K562 (cell line): ENCODE measurements around the gene ATE1. TPM values are rescaled to one million over a fixed set of nuclear protein-coding genes. Genes with fewer than 3 reads are reported as not detected.

Experiments
- ATAC-seq: fragments of 200-7000 bp; cut with Tn5 transposase; 3 replicates; pipeline ENCODE4 v1.9.1; 2020; ENCODE audit warnings: moderate library complexity
- BruUV-seq: library from RNA; stranded (reverse); fragments of 400-500 nt; replicated peaks from 2 replicates; lab custom pipeline; 2021; lab: Mats Ljungman, UMichigan
- CTCF ChIA-PET: fragments of 300-600 bp; formaldehyde crosslinking; extraction: SDS; loops from one replicate; lab custom pipeline; 2021; ENCODE audit warnings: low intra/inter-chr PET ratio; lab: Yijun Ruan, JAX
- POLR2A ChIA-PET: fragments of 300-600, 350-650 bp; sonication (Branson Sonifier 250); formaldehyde crosslinking; extraction: SDS; loops from one replicate; lab custom pipeline; 2021; ENCODE audit warnings: antibody characterized with exemption, inconsistent platforms; lab: Yijun Ruan, JAX
- DNase-seq, 4 experiments: peaks; one replicate each; pipeline versions ENCODE4 v3.0.0 to v3.0.0-alpha.2; 2011 to 2018; ENCODE audit warnings: low spot score in 3 of 4, mixed read lengths in 3 of 4; ENCODE audit errors: extremely low read depth in 1 of 4
- FAIRE-seq: peaks from 2 replicates; lab custom pipeline; 2011; peaks lifted over from hg19 to GRCh38; lab: Jason Lieb, UNC
- H2AFZ ChIP-seq: 2 replicates; pipeline ENCODE4 v1.6.0; 2011; ENCODE audit warnings: low read depth, low read length, control low read depth, inconsistent platforms
- H3K27ac ChIP-seq: fragments of 200-600 bp; 3 replicates; pipeline ENCODE4 v1.8.0; 2011; ENCODE audit warnings: low read depth, mild to moderate bottlenecking, control low read depth, inconsistent platforms, low read length, moderate library complexity, mixed read lengths; ENCODE audit errors: extremely low read depth
- H3K27me3 ChIP-seq, 2 experiments: fragments of 300-600 bp in 1 of 2; 2 replicates in 1 of 2; 3 replicates in 1 of 2; pipeline versions ENCODE4 v1.6.0 to v1.8.0; 2011; ENCODE audit warnings: inconsistent platforms in 2 of 2, low read length in 2 of 2, mild to moderate bottlenecking in 1 of 2, mixed read lengths in 1 of 2, moderate library complexity in 1 of 2; ENCODE audit not compliant: control insufficient read depth in 2 of 2, insufficient read depth in 2 of 2
- H3K36me3 ChIP-seq: fragments of 300-600 bp; 3 replicates; pipeline ENCODE4 v1.8.0; 2011; ENCODE audit warnings: mild to moderate bottlenecking, low read length, inconsistent platforms; ENCODE audit not compliant: control insufficient read depth, insufficient read depth
- H3K4me1 ChIP-seq, 2 experiments: fragments of 200-600 bp in 1 of 2; replicated peaks in 1 of 2; 2 replicates in 1 of 2; 3 replicates in 1 of 2; pipeline versions ENCODE4 v1.5.1 to v1.8.0; 2011; ENCODE audit warnings: inconsistent platforms in 2 of 2, low read length in 2 of 2, mild to moderate bottlenecking in 1 of 2, mixed read lengths in 1 of 2, moderate library complexity in 1 of 2; ENCODE audit not compliant: control insufficient read depth in 2 of 2, insufficient read depth in 2 of 2
- H3K4me2 ChIP-seq: 2 replicates; pipeline ENCODE4 v1.6.1; 2011; ENCODE audit warnings: low read length, control low read depth, inconsistent platforms, mixed read lengths; ENCODE audit not compliant: insufficient read depth
- H3K4me3 ChIP-seq: fragments of 200-600 bp; sonication (generic), shearing (Covaris generic); 2 replicates; pipeline ENCODE4 v1.5.1; 2016; ENCODE audit warnings: control low read depth, inconsistent platforms
- H3K79me2 ChIP-seq: fragments of 200-600 bp; 3 replicates; pipeline ENCODE4 v1.8.0; 2011; ENCODE audit warnings: low read length, inconsistent platforms; ENCODE audit not compliant: control insufficient read depth, insufficient read depth
- H3K9ac ChIP-seq, 2 experiments: 2 replicates each; pipeline versions ENCODE4 v1.6.0 to v1.6.1; 2011; ENCODE audit warnings: low read depth in 2 of 2, low read length in 2 of 2, control low read depth in 1 of 2, inconsistent platforms in 1 of 2, mild to moderate bottlenecking in 1 of 2, mixed read lengths in 1 of 2; ENCODE audit not compliant: insufficient read depth in 1 of 2
- H3K9me1 ChIP-seq: one replicate; pipeline ENCODE4 v1.6.0; 2011; ENCODE audit warnings: inconsistent platforms, mild to moderate bottlenecking, low read length, moderate library complexity; ENCODE audit not compliant: control insufficient read depth, insufficient read depth
- H3K9me3 ChIP-seq: replicated peaks from 2 replicates; pipeline ENCODE4 v1.5.1; 2011; ENCODE audit warnings: low read depth, low read length, inconsistent platforms; ENCODE audit not compliant: control insufficient read depth, insufficient read depth
- H4K20me1 ChIP-seq: replicated peaks from 2 replicates; pipeline ENCODE4 v1.6.1; 2011; ENCODE audit warnings: low read length, inconsistent platforms, mixed read lengths; ENCODE audit not compliant: control insufficient read depth, insufficient read depth
- CEBPB ChIP-seq: fragments of 450-650 bp; IDR thresholded peaks from 2 replicates; pipeline ENCODE4 v1.6.1; 2016; ENCODE audit warnings: missing genetic modification characterization, missing compliant biosample characterization
- FOXJ2 ChIP-seq: fragments of 200-800 bp; sonication (Bioruptor generic); IDR thresholded peaks from 2 replicates; pipeline ENCODE4 v1.6.1; 2016; ENCODE audit warnings: missing genetic modification characterization, missing compliant biosample characterization
- HNRNPK ChIP-seq: fragments of 200-400 bp; formaldehyde crosslinking; IDR thresholded peaks from one replicate; pipeline ENCODE4 v1.6.1; 2018; ENCODE audit warnings: mild to moderate bottlenecking, low read depth, low read length; ENCODE audit not compliant: poor library complexity, severe bottlenecking
- RAD21 ChIP-seq, 2 experiments: fragments of 250-450 bp in 1 of 2; fragments of 450-650 bp in 1 of 2; sonication (Bioruptor Pico) in 1 of 2; formaldehyde crosslinking in 1 of 2; IDR thresholded peaks in 1 of 2; conservative IDR thresholded peaks in 1 of 2; 2 replicates each; pipeline versions ENCODE4 v1.4.0 to v1.8.0; 2020 to 2022; ENCODE audit warnings: mild to moderate bottlenecking in 2 of 2, moderate library complexity in 1 of 2
- RBM25 ChIP-seq: fragments of 200-400 bp; formaldehyde crosslinking; IDR thresholded peaks from 2 replicates; pipeline ENCODE4 v1.6.1; 2018; ENCODE audit warnings: low read length, low read depth, moderate library complexity; ENCODE audit not compliant: severe bottlenecking
- UBTF ChIP-seq, 2 experiments: IDR thresholded peaks; 2 replicates each; pipeline ENCODE4 v1.6.1; 2012; ENCODE audit warnings: improper control_type of control experiment in 2 of 2, low read depth in 2 of 2, low read length in 2 of 2, borderline replicate concordance in 1 of 2
- ZNF347 ChIP-seq: fragments of 450-650 bp; formaldehyde crosslinking; IDR thresholded peaks from 2 replicates; pipeline ENCODE4 v1.4.0; 2020; ENCODE audit warnings: low read depth, mild to moderate bottlenecking, moderate library complexity
- WGBS: fragments of 100-300 bp; shearing (Covaris generic); methylation state at CpG from one replicate; pipeline ENCODE4 v1.1.6; 2016; ENCODE audit warnings: low coverage, mixed read lengths; ENCODE audit not compliant: insufficient coverage; ENCODE audit errors: missing lambda C conversion rate; 5-methylcytosine and 5-hydroxymethylcytosine counted together
- in situ Hi-C: fragments of 300-500 bp; cut with MboI; formaldehyde crosslinking; loops from 4 replicates; pipeline ENCODE4 v1.15.0; 2018; ENCODE audit warnings: inconsistent platforms, mixed read lengths
- intact Hi-C: fragments of 100-400 bp; cut with micrococcal nuclease; formaldehyde crosslinking; loops from 2 replicates; pipeline ENCODE4 v1.14.2; 2022
- polyA plus RNA-seq, 8 experiments: library from polyadenylated mRNA; depleted of rRNA in 4 of 8; stranded (reverse) in 5 of 8; unstranded in 3 of 8; fragments of >200 nt; fragmentation: Nextera tagmentation in 2 of 8; fragmentation: Illumina TruSeq in 1 of 8; extraction: Ambion mirVana in 2 of 8; extraction: Trizol in 1 of 8; gene quantifications; 2 replicates each; pipeline versions ENCODE4 v1.2.1 to v1.2.3, GENCODE V29; 2011 to 2014; ENCODE audit warnings: inconsistent platforms in 1 of 8, missing spikeins in 1 of 8
- total RNA-seq, 7 experiments: library from RNA; depleted of rRNA in 6 of 7; stranded (reverse); fragments of >200 nt in 6 of 7; fragmentation: Illumina TruSeq in 2 of 7; extraction: Trizol in 2 of 7; gene quantifications; 2 replicates each; pipeline versions ENCODE4 v1.2.1 to v1.2.3, GENCODE V29; 2011 to 2021; ENCODE audit warnings: low replicate concordance in 1 of 7

Gene ATE1
- total and polyA plus RNA-seq, 9 of the 15 experiments (the other 6 are each of a cell fraction or from before 2014, with no cell fraction given): 3.0 to 14.2 (median 8.8) TPM

- H3K4me1 ChIP-seq: peaks cover 3% of the 10 kb centered on the region in 2 experiments; a peak in 3 of 5 replicates
- WGBS: 0% methylated on average over 2 of the region's 3 CpGs
- no peaks in the 10 kb centered on the region for H3K79me2 ChIP-seq
- ATAC-seq: no peak
- H3K9ac ChIP-seq: no peak overlapping the region
- H3K9me1 ChIP-seq: no peaks in the 10 kb centered on the region
- no peaks in the 10 kb centered on the region for H4K20me1 ChIP-seq
- no TSS peak for BruUV-seq
- no peak for FAIRE-seq
- peaks cover 2 to 37% of the 10 kb centered on the region in 2 experiments for H3K27me3 ChIP-seq
- no peak overlapping the region for H3K4me2 ChIP-seq
- no peaks in the 10 kb centered on the region for H3K9me3 ChIP-seq
- DNase-seq: no peak
- H3K36me3 ChIP-seq: no peaks in the 10 kb centered on the region
- H2AFZ ChIP-seq: no peak overlapping the region
- H3K4me3 ChIP-seq: no peak overlapping the region
- in situ Hi-C loops (loop anchor here (10.0 kb wide), 1 partner anchor 787 kb away; no protein-coding TSS in a partner anchor), intact Hi-C loops (loop anchor here (10.0 kb wide), 2 partner anchors 153 to 787 kb away; no protein-coding TSS in a partner anchor)
- CTCF ChIA-PET: no interaction called here
- no peak overlapping the region for H3K27ac ChIP-seq
- no peak for TF ChIP-seq RAD21 (CRISPR knock-in tag; conservative IDR thresholded peaks at IDR 0.05 in 1 of 2, IDR thresholded peaks at IDR 0.05 in 1 of 2)
- POLR2A ChIA-PET: interaction anchor here (0.6 to 1.0 kb wide), 2 partner anchors 8 to 22 kb away, joined by 3 read pairs; no protein-coding TSS in a partner anchor
Observed at GRCh38 chr10:121732172-121732571, 195.7 kb downstream of the ATE1 start.

GRCh38 chr10:121724282-121724681, 203.5 kb downstream of the ATE1 start:
- Histone ChIP-seq H3K4me2 (no peak overlapping the region), H3K4me3 (no peak overlapping the region), H3K36me3 (no peaks in the 10 kb centered on the region), H4K20me1 (no peaks in the 10 kb centered on the region), H3K27ac (no peak overlapping the region), H3K79me2 (no peaks in the 10 kb centered on the region), H3K9ac (no peak overlapping the region), H3K9me1 (no peaks in the 10 kb centered on the region), H3K27me3 (peaks cover 3 to 23% of the 10 kb centered on the region in 2 experiments; a peak in 3 of 5 replicates), H3K4me1 (no peaks in the 10 kb centered on the region), H2AFZ (no peak overlapping the region), H3K9me3 (no peaks in the 10 kb centered on the region)
- ATAC-seq (no peak), FAIRE-seq (no peak), DNase-seq (no peak)
- ChIA-PET CTCF (no interaction called here), POLR2A (interaction anchor here (0.8 to 0.9 kb wide), 2 partner anchors 30 to 204 kb away, joined by 3 to 4 read pairs; partner anchors contain the start of gene ATE1)
- intact Hi-C loops (no loop called here), in situ Hi-C loops (no loop called here)
- BruUV-seq: no TSS peak
- TF ChIP-seq CEBPB (tag) (no peak), UBTF (IDR thresholded peaks at IDR 0.05; ENCODE audit: borderline replicate concordance in 1 of 2, low read depth in 2 of 2, low read length in 2 of 2) (no peak), FOXJ2 (no peak), RBM25 (no peak), HNRNPK (no peak), ZNF347 (CRISPR knock-in tag) (no peak)
